GM12892 (cell line): ENCODE results near the gene GABRG3.

Experiments
- POLR2A ChIP-seq: IDR thresholded peaks from 2 replicates; pipeline ENCODE4 v1.6.1; 2011; ENCODE audit warnings: low read depth, low read length, control low read depth
- POLR2AphosphoS5 ChIP-seq: IDR thresholded peaks from 2 replicates; pipeline ENCODE4 v1.6.1; 2011; ENCODE audit warnings: low read depth, low read length, control low read depth
- TAF1 ChIP-seq: IDR thresholded peaks from 2 replicates; pipeline ENCODE4 v1.6.1; 2011; ENCODE audit warnings: low read depth, mild to moderate bottlenecking, control low read depth, low read length, borderline replicate concordance

DNA sequence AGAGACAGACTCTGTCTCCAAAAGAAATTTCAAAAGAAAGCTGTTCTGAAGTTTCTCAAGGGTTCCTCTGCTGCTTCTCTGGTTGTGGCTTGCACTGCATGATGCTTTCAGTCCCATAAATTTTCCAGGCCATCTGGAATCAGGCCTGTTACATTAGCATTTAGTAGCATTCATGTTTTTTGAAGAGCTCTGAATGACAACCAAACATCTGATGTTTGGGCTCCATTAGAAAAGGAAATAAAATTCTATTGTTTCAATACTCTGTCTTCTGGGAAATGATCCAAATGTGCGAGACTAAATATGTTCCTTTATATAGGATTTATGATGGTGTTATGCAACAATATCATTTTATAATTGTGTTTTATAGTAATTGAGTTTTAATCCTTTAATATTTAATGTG, 455.8 kb downstream of the GABRG3 start:
- TF ChIP-seq POLR2AphosphoS5 = no peak
- no peak for TF ChIP-seq POLR2A
- TF ChIP-seq TAF1 = no peak
